ENCODE results near the gene IL18. TPM values are rescaled to one million over a fixed set of nuclear protein-coding genes. Genes with fewer than 3 reads are reported as not detected.

The IL18 gene
- total RNA-seq, 1 donor from 2014 or later: not detected

- Histone ChIP-seq H2AFZ (replicated peaks) (peak overlapping the region; percentile 68), H3K4me2 (no peak overlapping the region), H3K27me3 (no peaks in the 10 kb centered on the region), H3F3A (ENCODE audit: low read depth) (no peaks in the 10 kb centered on the region), H3K27ac (no peak overlapping the region), H3K79me2 (ENCODE audit: low read depth) (no peaks in the 10 kb centered on the region), H3K4me1 (no peaks in the 10 kb centered on the region), H4K20me1 (ENCODE audit: low read depth) (no peaks in the 10 kb centered on the region), H3K36me3 (no peaks in the 10 kb centered on the region), H3K9ac (no peak overlapping the region), H3K4me3 (no peak overlapping the region), H3K9me3 (ENCODE audit: low read depth) (no peaks in the 10 kb centered on the region)
- Mint-ChIP-seq H3K36me3 (no peaks in the 10 kb centered on the region), H3K27me3 (ENCODE audit: insufficient read depth, low read depth) (no peaks in the 10 kb centered on the region), H3K27ac (no peak overlapping the region), H3K4me1 (no peaks in the 10 kb centered on the region), H3K4me3 (no peak overlapping the region), H3K9me3 (no peaks in the 10 kb centered on the region)
- DNase-seq (ENCODE audit: low spot score): no peak
- no peak for TF ChIP-seq CTCF (IDR thresholded peaks at IDR 0.05)
- TF ChIP-seq EZH2 (IDR thresholded peaks at IDR 0.05): no peak
- no peak for TF ChIP-seq EZH2phosphoT487 (IDR thresholded peaks at IDR 0.05)
These were observed 13.4 kb downstream of the IL18 start for GRCh38 chr11:112150517-112150916.

- Histone ChIP-seq H3K79me2 (ENCODE audit: low read depth) (no peaks in the 10 kb centered on the region), H3K27me3 (no peaks in the 10 kb centered on the region), H3K36me3 (no peaks in the 10 kb centered on the region), H3K4me2 (no peak overlapping the region), H3K4me3 (no peak overlapping the region), H3K27ac (no peak overlapping the region), H2AFZ (replicated peaks) (no peak overlapping the region), H3F3A (ENCODE audit: low read depth) (no peaks in the 10 kb centered on the region), H4K20me1 (ENCODE audit: low read depth) (no peaks in the 10 kb centered on the region), H3K9me3 (ENCODE audit: low read depth) (no peaks in the 10 kb centered on the region), H3K4me1 (no peaks in the 10 kb centered on the region), H3K9ac (no peak overlapping the region)
- Mint-ChIP-seq H3K36me3 (no peaks in the 10 kb centered on the region), H3K27ac (no peak overlapping the region), H3K4me3 (no peak overlapping the region), H3K4me1 (no peaks in the 10 kb centered on the region), H3K9me3 (no peaks in the 10 kb centered on the region), H3K27me3 (ENCODE audit: insufficient read depth, low read depth) (no peaks in the 10 kb centered on the region)
- no peak for DNase-seq (ENCODE audit: low spot score)
- TF ChIP-seq EZH2 (IDR thresholded peaks at IDR 0.05) (no peak), CTCF (IDR thresholded peaks at IDR 0.05) (no peak), EZH2phosphoT487 (IDR thresholded peaks at IDR 0.05) (no peak)
These were observed 20.3 kb downstream of the IL18 start for GRCh38 chr11:112143597-112143996.

GRCh38 chr11:112134473-112134872 lies 29.4 kb downstream of the IL18 start:
- H3K4me1 Mint-ChIP-seq: no peaks in the 10 kb centered on the region
- no peaks in the 10 kb centered on the region for H3F3A ChIP-seq (ENCODE audit: low read depth)
- TF ChIP-seq CTCF (IDR thresholded peaks at IDR 0.05) (no peak), EZH2phosphoT487 (IDR thresholded peaks at IDR 0.05) (no peak), EZH2 (IDR thresholded peaks at IDR 0.05) (no peak)
- no peaks in the 10 kb centered on the region for H3K9me3 ChIP-seq (ENCODE audit: low read depth)
- no peaks in the 10 kb centered on the region for H4K20me1 ChIP-seq (ENCODE audit: low read depth)
- H3K27ac Mint-ChIP-seq: no peak overlapping the region
- no peak overlapping the region for H3K27ac ChIP-seq
- H3K4me3 ChIP-seq: no peak overlapping the region
- no peak for DNase-seq (ENCODE audit: low spot score)
- peaks cover 2% of the 10 kb centered on the region for H3K27me3 Mint-ChIP-seq (ENCODE audit: insufficient read depth, low read depth)
- H3K4me1 ChIP-seq: no peaks in the 10 kb centered on the region
- H3K36me3 ChIP-seq: no peaks in the 10 kb centered on the region
- no peak overlapping the region for H3K9ac ChIP-seq
- no peaks in the 10 kb centered on the region for H3K27me3 ChIP-seq
- H3K9me3 Mint-ChIP-seq: no peaks in the 10 kb centered on the region
- H3K4me2 ChIP-seq: no peak overlapping the region
- H3K36me3 Mint-ChIP-seq: no peaks in the 10 kb centered on the region
- no peak overlapping the region for H3K4me3 Mint-ChIP-seq
- H3K79me2 ChIP-seq (ENCODE audit: low read depth): no peaks in the 10 kb centered on the region
- no peak overlapping the region for H2AFZ ChIP-seq (replicated peaks)

All from neural progenitor cell (in vitro differentiated cells).